ENCODE data around the gene GRM7.

Gene GRM7

GRCh38 chr3:7249493-7250076, 388.7 kb downstream of the GRM7 start:
- DNase-seq: no peak

- no peak for DNase-seq
These were observed 393.3 kb downstream of the GRM7 start for GRCh38 chr3:7254251-7254650.

DNA sequence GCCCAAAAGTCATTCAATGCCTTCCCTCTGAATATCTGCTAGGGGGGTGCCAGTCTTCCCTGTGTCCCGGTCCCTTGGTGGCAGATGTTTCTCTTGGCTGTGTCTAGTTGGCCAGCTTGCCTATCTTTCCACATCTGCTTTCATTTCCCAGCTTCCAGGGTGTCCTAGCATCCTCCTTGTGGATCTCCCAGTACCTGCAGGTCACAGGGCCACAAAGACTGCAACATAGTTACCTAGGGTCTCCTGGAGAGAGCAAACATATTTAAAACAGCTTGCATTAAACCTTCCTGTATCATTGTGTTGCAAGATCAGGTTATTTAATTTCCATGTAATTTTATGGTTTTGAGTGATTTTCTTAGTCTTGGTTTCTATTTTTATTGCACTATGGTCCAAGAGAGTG, 400.1 kb downstream of the GRM7 start:
- no peak for DNase-seq

GRCh38 chr3:7263347-7264195, 402.7 kb downstream of the GRM7 start:
- DNase-seq: no peak

DNA sequence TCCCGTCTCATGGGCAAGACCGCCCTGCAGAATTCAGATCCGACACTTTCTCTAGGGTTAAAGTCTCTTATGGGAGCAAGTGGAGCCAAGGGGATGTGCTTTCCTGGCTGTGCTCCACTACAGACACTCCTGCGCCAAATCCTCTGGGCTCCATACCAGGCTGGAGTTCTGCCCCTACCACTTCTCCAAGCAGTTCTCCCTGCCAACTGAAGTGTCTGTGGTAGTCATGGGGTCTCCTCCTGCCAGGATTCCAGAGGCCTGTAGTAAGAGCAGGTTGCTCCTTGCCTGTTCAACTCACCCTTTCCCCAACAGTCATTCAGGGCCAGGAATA, 403.2 kb downstream of the GRM7 start:
- DNase-seq: no peak

DNA sequence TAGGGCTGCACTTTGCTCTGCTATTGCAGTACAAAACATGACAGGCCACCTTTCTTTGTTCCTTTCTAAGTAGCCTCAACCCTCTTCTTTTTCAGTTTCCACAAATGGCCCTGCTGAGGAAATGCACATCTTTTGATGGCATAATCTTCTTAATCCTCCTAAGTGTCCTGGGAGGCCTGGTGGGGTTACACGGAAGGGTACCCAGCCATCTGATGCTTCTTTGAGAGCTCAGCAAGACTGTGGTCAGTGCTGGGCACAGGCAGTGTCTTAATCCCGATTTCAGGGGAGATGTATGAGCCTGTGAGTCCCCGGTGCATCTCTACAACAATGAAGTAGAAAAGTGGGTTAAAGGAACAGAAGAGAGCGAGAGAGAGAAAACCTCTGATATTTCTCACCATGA, 404.8 kb downstream of the GRM7 start:
- no peak for DNase-seq

GRCh38 chr3:7266551-7266950, 405.6 kb downstream of the GRM7 start:
- DNase-seq: no peak

DNA sequence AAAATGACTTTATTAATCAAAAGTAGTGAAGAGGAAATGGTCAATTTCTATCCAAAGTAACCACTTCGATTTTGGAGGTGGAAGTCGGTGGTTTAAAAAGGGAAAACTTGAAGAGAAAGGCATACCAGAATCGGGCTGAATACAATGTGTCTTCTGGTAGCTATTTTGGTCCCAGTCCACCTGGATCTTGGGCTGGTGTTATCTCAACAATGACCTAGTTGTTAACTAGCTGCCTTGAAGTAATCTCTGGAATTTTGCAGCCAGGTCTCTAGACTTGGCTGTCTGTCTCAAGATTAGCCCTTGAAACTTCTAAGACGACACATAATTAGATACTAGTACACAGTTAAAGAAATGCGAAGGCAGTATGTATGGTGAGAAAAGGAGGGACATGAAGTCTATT, 409.8 kb downstream of the GRM7 start:
- DNase-seq: no peak

- DNase-seq: no peak
These were observed 410.7 kb downstream of the GRM7 start for GRCh38 chr3:7271631-7272030.

DNA sequence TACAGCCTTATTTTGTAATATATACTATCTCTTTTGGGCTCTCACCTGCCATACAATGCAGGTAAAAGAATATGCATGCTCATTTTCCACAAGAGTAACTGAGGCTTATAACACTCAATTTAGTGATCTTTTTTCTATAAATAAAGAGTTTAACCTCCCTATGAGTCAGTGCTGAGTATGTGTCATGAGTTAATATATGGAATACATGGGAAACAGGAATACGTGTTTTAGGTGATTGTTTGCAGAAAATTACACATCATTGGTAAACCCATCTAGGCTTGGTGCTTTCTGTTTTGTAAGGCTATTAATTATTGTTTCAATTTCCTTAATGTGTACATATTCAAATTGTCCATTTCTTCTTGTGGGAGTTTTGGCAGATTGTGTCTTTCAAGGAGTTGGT, 411.3 kb downstream of the GRM7 start:
- no peak for DNase-seq

- no peak for DNase-seq
These were observed 414.5 kb downstream of the GRM7 start for GRCh38 chr3:7275396-7275795.

DNA sequence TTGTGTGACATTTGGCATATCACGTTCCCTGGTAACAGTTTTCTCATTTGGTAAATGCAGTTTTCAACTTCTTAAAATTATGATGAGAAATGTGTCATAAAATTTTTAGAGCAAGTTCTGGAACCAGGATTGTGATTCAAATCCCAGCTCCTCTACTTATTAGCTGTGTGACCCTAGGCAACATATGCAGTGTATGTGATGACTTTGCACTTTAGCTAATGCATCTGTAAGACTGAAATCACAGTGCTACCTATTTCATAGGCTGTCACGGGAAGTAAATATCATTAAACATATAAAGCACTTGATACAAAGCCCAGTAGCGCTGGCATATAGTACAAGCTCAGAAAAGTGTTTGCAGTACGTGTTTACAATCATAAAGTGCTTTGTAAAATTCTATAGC, 419.4 kb downstream of the GRM7 start:
- DNase-seq: no peak

- no peak for DNase-seq
These were observed 422.1 kb downstream of the GRM7 start for GRCh38 chr3:7282988-7283387.

GRCh38 chr3:7285505-7285904, 424.6 kb downstream of the GRM7 start:
- no peak for DNase-seq

GRCh38 chr3:7288133-7288532, 427.2 kb downstream of the GRM7 start:
- DNase-seq: no peak

- DNase-seq: no peak
These were observed 428.2 kb downstream of the GRM7 start for GRCh38 chr3:7289121-7289520.

DNA sequence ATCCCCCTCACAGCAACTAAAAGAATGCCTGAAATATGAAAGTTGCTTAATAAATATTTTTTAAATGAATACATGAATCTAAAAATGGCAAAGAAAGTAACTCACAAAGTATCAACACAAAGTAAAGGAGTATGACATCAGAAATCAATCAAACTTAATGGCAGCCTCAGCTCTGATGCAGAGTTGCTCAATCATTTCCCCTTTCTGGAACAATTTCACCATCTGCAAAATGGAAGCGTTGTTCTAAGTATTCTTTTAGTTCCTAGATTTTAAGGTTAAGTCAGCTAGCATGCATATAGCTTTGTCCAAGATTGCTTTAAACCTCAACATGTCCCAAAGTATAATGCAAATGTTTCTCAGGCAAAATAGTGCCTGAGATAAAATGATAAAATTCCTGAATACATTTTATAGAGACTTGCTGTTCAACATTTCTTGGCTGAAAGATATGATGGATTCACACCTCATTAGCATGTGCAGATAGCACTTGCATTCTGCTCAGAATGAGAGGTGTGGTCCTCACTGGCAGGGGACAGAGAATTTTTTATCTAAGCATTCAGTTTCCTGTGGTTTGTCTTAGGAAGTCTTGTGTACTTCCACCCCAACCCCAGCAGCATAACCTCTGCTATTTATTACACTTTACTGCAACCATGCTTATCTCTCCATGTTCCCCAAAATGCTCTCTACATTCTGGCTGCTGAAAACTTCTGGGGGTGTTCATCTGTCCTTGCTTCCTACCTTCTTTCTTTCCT, 429.3 kb downstream of the GRM7 start:
- no peak for DNase-seq

DNA sequence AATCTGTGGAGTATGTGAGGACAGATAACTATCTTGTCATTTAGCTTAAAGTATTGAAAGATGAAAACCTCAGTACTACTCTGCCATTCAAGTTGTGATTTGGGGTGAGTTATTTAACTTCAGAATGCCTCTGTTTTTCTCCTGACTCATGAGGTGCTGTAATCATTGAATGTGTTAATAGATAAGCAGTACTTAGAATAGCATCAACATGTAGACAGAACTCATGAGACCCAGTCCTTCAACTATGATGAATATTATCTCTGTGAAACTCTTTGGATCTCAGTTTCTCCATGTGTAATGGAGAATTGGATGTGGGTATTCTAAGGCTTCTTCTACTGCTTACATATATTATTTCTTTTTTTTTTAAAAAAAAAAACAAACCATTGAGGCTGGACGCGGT, 431.4 kb downstream of the GRM7 start:
- no peak for DNase-seq

DNA sequence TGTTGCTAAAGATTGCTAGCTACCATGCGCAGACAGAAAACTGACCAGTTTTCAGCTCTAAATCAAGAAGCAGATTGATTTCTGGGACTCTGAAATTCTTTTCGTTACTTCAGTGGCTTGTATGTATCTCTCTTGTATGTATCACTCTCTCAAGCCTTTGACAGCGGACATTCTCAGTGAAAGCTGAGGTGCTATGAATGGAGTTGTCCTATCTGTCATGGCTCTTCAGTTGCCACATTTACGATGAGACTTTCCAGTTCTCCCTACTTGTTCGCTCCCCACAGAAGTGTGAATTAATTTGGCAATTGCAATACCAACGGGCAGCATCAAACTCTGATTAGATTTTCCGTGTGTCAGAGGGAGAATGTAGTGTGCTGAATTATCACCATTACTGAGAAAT, 432.4 kb downstream of the GRM7 start:
- DNase-seq: no peak

DNA sequence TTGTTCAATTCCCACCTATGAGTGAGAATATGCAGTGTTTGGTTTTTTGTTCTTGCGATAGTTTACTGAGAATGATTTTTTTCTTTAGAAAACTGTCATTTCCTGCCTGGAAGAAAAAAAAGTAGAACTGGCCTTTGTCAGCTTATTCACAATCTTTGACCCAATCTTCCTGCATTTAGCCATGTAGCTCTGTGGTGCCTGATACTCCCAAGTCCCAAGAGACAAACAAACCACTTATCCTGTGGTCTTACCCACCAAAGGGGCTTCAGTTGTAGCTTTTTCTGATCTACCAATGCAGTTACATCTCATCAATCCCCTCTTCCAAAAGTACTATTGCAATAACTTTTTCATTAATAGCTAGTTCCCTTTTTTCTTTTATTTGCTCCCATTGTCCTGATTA, 444.6 kb downstream of the GRM7 start:
- DNase-seq: no peak

DNA sequence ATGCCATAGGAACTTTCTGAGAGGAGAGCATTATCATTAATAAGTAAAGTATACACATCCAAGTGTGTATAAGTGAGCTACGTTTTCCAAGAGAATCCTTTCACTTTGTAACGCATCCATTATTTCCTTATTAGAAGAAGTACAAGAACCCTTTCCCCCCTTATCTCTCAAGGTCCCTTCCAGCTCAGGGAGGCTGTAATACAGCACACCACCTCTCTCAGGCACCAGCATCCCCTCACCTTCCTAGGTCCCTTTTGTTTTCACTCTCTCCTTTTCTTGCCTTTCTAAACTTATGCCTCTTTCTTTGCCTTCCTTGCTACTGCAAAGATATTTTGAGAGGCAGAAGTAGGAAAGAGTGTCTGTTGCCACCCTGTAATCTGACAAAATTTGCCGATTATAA, 446.0 kb downstream of the GRM7 start:
- no peak for DNase-seq

GRCh38 chr3:7307410-7307809, 446.5 kb downstream of the GRM7 start:
- DNase-seq: no peak

DNA sequence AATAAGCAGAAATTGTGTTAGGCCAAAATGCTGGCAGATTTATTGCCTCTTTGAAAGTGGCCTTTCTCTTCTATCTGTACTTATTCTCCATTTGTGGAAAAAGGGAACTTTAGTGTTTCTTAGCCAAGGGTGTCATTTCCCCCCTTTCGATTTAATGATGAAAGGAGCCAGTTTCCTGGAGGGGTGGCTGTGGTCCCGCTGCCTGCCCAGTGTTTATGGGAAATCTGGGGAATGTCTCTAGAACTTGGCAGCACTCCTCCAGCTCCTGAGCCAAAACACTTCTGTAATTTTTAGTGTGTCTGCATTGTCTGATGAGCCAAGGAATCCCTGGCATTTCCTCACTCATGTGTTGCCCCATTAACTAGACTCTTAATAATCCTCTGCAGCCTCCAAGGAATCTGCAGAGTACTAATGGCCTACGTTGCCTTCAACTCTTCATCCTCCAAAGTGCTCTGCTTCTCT, 448.8 kb downstream of the GRM7 start:
- DNase-seq: no peak

DNA sequence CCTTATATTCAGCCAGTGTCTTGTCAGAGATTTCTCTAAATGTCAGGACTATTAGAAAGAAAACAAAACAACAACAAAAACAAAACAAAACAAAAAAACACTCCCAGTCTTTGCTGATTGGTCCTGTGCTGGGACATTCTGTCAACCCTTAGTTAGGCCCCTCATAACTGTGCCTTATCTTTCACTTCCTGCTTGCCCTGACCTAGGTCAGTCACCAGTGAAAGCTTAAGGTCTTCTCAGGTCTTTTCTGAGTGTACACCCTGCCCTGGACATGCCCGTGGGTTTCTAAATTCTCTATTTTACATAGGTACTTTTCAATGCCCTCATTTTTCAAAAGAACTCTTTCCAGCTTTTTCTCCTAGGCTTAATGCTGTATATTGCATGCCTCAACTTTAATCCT, 454.1 kb downstream of the GRM7 start:
- DNase-seq: no peak

All from amniotic stem cell (primary cell).